GM12864 (cell line): Measurements from ENCODE around the gene CBLC.

Experiments
- DNase-seq: peaks from one replicate; pipeline ENCODE4 v3.0.0-alpha.2; 2011; ENCODE audit warnings: low read depth
- H3K4me3 ChIP-seq: 2 replicates; pipeline ENCODE4 v1.5.1; 2011; ENCODE audit warnings: mild to moderate bottlenecking, low read depth, low read length, control low read depth
- TF ChIP-seq, protein P1 (sequence below): IDR thresholded peaks from 2 replicates; pipeline ENCODE4 v1.5.1; 2011; ENCODE audit warnings: low read depth, mild to moderate bottlenecking, moderate library complexity, low read length, control low read depth, inconsistent platforms; ENCODE audit errors: missing control alignments

Gene CBLC

DNA sequence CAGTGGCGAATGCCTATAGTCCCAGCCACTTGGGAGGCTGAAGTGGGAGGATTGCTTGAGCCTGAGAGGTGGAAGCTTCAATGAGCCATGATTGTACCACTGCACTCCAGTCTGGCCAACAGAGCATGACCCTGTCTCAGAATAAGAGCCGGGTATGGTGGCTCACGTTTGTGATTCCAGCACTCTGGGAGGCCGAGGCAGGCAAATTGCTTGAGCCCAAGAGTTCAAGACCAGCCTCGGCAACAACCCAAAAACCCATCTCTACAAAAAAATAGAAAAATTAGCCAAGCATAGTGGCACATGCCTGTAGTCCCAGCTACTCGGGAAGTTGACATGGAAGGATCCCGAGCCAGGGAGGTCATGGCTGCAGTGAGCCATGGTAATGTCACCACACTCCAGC is 63.1 kb downstream of the CBLC start:
- no peak for DNase-seq
- TF ChIP-seq, protein P1, sequence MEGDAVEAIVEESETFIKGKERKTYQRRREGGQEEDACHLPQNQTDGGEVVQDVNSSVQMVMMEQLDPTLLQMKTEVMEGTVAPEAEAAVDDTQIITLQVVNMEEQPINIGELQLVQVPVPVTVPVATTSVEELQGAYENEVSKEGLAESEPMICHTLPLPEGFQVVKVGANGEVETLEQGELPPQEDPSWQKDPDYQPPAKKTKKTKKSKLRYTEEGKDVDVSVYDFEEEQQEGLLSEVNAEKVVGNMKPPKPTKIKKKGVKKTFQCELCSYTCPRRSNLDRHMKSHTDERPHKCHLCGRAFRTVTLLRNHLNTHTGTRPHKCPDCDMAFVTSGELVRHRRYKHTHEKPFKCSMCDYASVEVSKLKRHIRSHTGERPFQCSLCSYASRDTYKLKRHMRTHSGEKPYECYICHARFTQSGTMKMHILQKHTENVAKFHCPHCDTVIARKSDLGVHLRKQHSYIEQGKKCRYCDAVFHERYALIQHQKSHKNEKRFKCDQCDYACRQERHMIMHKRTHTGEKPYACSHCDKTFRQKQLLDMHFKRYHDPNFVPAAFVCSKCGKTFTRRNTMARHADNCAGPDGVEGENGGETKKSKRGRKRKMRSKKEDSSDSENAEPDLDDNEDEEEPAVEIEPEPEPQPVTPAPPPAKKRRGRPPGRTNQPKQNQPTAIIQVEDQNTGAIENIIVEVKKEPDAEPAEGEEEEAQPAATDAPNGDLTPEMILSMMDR, result no peak
- no peak overlapping the region for H3K4me3 ChIP-seq

DNA sequence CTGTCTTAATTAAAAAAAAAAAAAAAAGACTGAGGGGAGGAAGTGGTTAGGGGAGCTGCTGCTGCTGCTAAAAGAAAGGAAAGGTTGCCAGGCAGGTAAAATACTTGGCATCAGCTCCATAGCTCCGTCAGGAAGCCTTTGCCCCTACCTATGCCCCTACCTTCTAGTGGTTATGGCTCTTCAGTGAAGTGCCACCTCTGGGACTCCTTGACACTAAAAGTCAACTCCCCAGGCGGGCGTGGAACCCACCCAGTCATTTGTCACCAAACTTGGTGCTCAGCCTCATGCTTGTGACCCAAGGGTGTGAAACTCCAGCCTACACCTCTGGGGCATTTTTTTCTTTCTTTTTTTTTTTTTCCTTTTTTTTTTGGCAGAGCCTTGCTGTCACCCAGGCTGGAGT is 63.5 kb downstream of the CBLC start:
- DNase-seq, result no peak
- no peak overlapping the region for H3K4me3 ChIP-seq
- TF ChIP-seq, protein P1, result no peak

DNA sequence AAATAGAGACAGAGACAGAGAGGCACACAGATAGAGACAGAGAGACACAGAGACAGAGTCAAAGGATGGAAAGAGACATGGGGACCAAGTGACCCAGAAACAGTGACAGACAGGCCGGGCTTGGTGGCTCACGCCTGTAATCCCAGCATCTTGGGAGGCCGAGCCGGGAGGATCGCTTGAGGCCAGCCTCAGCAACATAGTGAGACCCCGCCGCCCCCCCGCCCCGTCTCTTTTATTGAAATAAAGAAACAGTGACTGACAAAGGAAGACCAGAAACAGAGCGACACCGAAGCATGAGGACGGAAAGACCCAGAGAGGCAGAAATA is 67.6 kb downstream of the CBLC start:
- no peak overlapping the region for H3K4me3 ChIP-seq
- TF ChIP-seq, protein P1, result no peak
- no peak for DNase-seq

DNA sequence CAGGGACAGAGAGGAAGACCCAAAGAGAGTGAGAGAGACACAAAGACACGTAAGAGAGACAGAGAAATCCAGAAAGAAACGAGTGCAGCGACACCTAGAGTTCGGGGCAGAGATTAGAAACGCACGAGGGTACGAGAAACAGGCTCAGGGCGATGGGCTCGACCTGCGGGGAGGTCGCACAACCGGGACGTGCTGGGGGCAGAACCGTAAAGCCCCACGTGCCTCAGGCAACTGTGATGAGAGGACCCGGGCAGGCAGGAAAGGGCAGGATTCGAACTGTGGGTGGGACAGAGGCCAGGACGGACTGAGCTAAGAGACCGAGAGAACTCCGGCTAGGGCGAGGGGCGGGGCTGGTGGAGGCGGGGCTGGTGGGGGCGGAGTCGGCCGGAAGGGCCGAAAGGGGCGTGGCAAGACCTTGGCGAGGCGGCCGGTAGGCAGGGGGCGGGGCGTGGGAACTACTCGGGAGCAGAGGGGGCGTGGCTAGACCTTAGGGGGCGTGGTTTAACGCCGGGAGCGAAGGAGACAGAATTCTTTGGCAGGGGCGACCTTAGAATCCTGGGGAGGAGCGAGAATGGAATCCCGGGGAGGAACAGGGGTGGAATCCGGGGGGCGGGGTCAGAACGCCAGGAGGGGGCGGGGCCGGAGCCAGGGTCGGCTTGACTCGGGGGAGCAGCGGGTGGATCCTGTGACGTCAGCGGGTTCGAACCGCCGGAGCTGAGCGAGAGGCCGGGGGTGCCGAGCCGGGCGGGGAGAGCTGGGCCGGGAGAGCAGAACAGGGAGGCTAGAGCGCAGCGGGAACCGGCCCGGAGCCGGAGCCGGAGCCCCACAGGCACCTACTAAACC is 68.1 kb downstream of the CBLC start, which contains the start of gene NECTIN2:
Gene NECTIN2 (plus strand): TSS at position 686 of the 843 bp plus-strand sequence. CDS start 229 bp downstream, outside the sequence.
- TF ChIP-seq, protein P1, result peak; percentile 68
- peak; percentile 60 for DNase-seq
- peak within 1 kb of the TSS; percentile 48 for H3K4me3 ChIP-seq

DNA sequence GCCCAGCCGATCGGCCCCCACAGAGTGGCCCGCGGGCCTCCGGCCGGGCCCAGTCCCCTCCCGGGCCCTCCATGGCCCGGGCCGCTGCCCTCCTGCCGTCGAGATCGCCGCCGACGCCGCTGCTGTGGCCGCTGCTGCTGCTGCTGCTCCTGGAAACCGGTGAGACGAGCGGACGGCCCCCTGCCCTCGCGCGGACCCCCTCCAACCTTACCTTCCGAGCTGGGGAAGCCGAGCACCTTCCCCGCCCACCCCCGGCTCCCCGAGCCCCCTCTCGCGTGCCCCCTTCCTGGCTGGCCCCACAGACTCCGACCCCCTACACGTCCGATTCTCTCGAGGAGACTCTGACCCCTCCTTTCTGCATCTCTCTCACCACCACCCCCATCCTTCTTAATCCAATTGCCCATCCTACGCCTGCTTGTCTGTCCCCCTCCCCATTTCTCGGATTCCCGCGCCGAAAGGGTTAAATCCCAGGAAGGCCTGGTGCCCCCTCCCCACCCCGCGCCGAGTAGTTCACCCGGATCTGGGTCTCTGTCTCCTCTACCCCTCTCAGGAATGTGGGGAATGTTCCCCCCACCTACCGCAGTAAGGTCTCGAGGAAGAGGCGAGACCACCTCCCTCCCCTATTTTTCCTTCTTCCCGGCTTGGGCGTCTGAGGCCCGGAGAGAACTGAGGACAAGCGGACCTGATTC is 68.9 kb downstream of the CBLC start:
- TF ChIP-seq, protein P1, result no peak
- H3K4me3 ChIP-seq, result peak overlapping the region; percentile 47
- DNase-seq, result no peak

DNA sequence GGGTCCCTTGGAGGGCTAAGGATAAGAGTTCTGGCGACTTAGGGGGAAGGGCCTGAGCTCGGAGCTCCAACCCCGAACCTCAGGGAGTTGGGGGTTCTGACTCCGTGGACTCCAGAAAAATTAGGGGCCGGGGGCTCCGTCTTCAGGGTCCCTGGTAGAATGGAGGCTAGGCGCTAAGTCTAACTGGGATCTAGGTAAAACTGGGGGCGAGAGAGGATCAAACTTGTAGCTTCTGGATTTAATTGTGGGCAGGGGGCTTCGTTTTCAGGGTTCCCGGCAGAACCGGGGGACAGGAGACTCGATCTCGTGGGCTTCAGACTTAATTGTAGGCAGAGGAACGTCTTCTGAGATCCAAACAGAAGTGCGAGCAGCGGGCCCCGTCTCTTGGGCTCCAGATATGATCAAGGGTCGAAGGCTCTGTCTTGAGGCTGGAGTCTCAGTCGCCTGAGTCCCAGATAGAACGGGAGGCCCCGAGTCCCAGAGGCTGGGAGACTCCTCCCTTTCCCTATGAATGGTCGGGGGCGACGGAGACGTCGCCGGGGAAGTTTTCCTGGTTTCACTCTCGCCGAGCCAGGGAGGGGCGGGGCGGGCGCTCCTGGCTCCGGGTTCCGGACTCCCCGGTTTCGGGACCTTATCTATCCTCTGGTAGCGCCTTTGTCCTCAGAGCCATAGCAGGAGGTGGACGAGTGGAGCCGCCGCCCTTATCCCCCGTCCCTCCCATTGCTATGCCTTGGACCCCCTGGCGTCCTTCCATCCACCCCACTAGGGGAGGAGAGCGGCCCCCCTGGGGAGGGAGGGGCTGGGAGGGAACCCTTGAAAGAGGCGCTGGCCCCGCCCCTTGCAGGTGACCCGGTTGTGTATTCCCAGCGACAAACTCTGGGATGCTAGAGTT is 69.7 kb downstream of the CBLC start:
- DNase-seq, result no peak
- H3K4me3 ChIP-seq, result no peak overlapping the region
- TF ChIP-seq, protein P1, result no peak
